ACHN (cell line): ENCODE measurements around the gene RLN1.
"Not testable (repeated sequence)": the region's sequence is repeated elsewhere in the genome, so short reads cannot be mapped to it uniquely, and the experiment has no call there.

Experiments used
- DNase-seq: peaks from one replicate; pipeline ENCODE4 v3.0.0-alpha.2; 2015
- in situ Hi-C: cut with HindIII; loops from 2 replicates; pipeline ENCODE4 v1.10.0; 2017; ENCODE audit warnings: low sequenced_read_pairs, low pct_ligation_motif_present, low pct_unique_long_range_greater_than_20kb

The RLN1 gene

GRCh38 chr9:5338992-5339981, at the start of gene RLN1:
RLN1 (minus strand) TSS chr9:5339876; CDS start chr9:5339746, 130 bp downstream.
- in situ Hi-C loops, result not testable (repeated sequence)

GRCh38 chr9:5389109-5389732, 49.5 kb upstream of the RLN1 start:
- in situ Hi-C loops, result no loop called here
- peak; percentile 69 for DNase-seq

More at GRCh38 chr9:5338992-5339981, at the start of gene RLN1:
- not testable (repeated sequence) for DNase-seq

DNA sequence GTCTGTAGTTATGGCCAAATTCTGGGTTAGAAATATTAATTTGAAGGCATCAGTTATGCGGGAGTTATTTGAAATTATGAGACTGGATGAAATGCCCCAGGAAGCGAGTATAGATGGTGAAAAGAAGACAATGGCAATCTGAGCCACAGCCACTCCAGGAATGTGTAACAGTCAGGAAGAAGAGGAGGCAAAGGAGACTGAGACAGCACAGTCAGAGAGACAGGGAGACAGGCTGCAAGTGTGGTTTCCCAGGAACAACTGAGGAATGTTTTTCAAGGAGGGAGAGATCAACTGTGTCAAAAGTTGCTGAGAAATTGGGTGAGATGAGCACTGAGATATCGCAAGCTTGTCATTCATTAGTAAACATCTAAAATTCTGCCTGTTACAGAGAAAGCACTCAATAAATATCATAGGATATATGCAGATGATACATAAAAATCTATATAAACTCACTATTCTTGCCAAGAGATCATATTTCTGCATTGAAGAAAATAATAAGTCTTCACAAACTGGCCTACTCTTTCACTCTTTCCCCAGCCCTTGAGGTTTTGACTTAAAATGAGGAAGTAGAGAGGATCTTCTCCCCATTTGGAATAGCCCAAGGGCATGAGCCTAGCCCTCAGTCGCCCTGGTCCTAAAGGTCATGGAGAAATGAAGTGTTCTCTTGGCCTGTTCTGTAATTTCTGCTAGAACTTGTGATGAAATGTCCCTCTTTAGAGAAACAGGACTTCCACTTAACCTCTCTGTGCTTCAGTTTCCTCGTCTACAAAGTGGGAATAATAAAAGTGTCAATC, 48.5 kb upstream of the RLN1 start:
- DNase-seq, result no peak
- in situ Hi-C loops, result no loop called here

GRCh38 chr9:5384436-5384835, 44.8 kb upstream of the RLN1 start:
- in situ Hi-C loops, result no loop called here
- DNase-seq, result no peak

DNA sequence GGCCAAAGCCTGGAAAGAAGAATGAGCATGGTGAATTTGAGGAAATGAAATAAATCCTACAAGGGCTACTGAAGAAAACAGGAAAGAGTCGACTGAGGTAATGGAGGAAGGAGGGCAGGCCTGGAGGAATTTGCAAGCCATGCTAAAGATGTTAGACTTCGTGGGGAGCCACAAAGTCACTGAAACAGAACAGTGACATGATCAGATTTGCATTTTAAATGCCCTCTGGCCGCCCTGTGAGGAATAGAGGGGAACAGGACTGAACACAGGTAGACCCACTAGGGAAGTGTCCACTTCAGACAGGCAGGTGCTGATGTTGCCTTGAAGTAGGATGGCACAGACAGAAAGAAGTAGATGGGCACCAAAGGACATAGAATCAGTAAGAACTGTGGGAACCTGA, 42.8 kb upstream of the RLN1 start:
- no peak for DNase-seq
- in situ Hi-C loops, result no loop called here

DNA sequence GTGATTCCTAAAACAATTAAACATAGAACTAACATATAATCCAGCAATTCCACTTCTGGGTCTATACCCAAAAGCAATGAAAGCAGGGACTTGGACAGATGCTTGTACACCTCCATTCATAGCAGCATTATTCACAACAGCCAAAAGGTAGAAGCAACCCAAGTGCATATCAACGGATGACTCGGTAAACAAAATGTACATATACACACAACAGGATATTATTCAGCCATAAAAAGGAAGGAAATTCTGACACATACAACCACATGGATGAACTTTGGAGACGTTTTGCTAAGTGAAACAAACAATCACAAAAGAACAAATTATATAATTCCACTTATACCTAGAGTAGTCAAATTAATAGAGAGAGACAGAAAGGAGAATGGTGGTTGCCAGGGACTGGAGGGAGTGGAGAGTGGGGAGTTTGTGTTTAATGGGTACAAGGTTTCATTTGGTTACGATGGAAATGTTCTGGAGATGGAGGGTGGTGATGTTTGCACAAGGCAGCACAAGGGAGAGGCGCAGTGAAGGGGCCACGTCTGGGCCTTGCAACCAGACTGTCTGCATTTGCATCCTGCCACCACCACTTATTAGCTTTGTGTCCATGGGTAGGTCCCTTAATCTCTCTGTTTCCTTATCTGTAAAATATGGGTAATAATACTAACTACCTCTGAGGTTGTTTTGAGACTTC, 36.3 kb upstream of the RLN1 start:
- DNase-seq, result no peak
- in situ Hi-C loops, result no loop called here

DNA sequence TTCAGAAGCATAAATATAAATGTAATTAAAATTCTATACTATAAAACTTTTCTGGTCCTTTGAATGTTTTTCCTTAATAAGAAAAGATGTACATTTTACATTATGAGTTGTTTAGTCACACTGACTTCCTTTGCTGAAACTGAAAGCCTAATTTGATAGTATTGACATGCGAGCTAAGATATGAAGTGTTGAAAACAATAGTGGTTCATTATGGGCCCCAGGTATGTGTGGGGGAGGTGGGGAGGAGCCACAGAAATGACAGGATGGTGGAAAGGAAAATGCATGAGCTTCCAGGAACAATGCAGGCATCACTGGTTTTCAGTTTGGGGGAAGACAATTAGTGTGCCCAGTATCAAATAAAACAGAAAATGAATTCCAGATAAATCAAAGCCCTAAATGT, 35.4 kb upstream of the RLN1 start:
- DNase-seq, result no peak
- in situ Hi-C loops, result no loop called here

GRCh38 chr9:5364294-5365024, 24.8 kb upstream of the RLN1 start:
- no peak for DNase-seq
- in situ Hi-C loops, result no loop called here

DNA sequence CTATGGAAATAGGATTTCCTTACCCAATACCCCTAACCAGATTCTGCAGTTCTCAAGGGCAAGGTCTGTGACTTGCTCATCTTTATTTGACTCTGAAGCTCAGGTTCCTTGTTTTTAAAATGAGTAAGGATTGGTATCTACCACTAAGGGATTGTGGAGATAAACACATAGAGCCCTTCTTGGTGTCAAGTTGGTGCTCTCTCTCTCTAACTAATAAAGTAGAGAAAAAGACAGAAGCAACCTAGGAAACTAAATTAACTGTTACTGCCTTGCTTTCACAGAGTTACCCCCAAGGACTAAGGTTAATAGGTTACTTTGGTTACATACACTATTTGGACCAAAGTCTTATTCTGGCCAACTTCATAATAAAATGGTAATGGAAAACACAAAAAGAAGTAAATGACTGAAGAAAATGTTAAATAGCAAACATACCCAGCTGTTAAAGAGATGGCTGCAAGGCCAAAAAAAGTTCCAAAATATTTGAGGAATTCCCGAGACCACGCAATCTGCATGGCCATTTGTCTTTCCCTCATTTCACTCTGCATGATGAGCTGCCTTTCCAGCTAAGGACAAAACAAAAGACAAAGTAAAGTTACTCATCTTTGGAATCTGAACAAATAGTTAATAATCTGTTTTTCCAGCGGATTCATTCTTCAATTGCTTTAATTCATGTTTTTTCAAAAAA, 21.8 kb upstream of the RLN1 start:
- in situ Hi-C loops, result no loop called here
- DNase-seq, result no peak

DNA sequence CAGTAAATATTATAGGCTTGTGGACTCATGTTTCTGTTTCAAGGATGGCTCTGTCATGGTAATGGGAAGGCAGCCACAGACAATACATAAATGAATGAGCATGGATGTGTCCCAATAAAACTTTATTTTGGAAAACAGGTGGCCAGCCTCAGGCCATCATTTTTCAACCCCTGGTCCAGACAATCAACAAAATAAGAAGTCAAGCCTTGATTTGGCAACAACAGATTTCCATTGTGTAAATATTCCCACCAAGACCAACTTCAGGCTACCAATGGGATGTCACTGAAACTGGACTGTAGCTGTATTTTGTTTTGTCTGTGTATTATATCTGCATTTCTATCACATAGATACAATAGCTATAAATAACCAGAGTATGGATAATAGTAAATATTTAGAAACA, 20.7 kb upstream of the RLN1 start:
- no peak for DNase-seq
- in situ Hi-C loops, result no loop called here

DNA sequence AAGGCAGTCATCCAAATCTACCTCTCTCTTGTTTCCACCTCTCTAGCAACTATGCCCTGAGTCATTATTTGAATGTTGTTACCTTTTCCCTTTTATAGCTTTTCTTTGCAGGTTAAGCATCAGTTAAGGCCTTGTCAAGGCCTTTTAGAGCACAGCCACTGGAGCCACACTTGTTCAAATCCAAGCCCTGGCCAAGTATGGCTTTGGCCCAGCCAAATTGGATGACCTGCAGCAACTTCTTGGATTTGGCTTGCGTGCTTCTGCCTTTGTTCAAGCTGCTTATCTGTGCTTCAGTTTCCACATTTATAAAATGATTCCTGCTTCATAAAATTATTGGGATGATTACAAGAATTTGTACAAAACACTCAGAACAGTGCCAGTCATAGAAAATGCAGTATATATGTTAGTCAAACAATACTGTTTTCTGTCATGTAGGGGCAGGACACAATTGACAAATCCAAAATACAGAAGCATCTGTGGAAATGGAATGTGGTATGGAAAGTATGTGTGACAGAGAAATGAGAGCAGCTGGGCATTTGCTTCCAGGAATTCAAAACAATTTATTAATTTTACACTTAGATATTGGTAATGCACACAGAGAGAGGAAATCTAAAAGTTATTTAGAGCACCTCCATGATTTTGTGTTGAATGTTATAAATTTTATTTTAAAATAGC, 17.9 kb upstream of the RLN1 start:
- no peak for DNase-seq
- in situ Hi-C loops, result no loop called here

- in situ Hi-C loops, result no loop called here
- DNase-seq, result no peak
Observed at GRCh38 chr9:5355817-5356216, 16.1 kb upstream of the RLN1 start.

DNA sequence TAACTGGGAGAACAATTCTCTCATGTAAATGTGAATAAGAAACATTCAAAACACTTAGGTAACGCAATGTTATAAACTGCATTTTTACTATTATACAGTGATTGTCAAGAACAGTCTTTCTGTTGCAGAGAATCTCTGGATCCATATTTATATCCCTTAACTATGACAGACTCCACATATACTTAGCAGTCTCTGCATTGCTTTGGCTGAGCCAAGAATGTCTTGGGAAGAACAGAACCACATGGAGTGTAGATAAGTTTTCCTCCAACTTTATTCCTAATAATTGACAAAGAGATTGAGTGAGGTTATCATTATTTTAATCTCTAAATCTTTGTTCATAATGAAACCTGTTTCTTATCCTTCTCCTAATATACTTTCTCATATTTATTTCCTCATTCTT, 15.6 kb upstream of the RLN1 start:
- in situ Hi-C loops, result no loop called here
- no peak for DNase-seq

- in situ Hi-C loops, result no loop called here
- DNase-seq, result no peak
Observed at GRCh38 chr9:5354184-5354583, 14.5 kb upstream of the RLN1 start.

DNA sequence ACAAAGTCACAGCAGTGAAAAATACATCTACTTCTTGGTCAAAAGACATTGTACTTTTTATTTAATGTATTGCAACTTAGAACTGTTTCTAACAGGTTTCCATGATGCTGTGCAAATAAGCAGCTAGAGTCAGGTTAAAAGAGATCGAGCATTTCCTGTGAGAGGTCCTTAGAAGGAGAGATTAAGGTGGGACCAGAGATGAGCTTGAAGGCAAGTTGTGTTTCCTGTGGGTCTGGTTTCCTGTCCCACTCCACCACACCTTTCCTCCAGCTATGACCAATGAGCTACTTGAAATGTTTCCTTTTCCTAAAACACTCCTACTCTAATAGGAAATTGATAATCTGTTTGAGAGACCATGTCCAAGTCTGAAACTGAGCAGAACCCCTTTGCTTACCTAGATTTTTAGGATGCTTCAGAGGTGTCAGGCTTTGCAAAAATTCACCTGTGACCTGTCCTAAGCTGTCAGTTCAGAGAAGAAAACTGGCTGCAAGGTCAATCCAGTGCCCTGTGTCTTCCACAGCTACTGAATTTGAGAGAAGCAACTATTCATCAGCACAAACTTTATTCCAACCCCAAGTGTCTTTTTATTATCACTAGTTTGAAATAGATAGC, 13.1 kb upstream of the RLN1 start:
- in situ Hi-C loops, result no loop called here
- no peak for DNase-seq

GRCh38 chr9:5336688-5337087, 3.0 kb downstream of the RLN1 start:
- in situ Hi-C loops, result no loop called here
- DNase-seq, result no peak

DNA sequence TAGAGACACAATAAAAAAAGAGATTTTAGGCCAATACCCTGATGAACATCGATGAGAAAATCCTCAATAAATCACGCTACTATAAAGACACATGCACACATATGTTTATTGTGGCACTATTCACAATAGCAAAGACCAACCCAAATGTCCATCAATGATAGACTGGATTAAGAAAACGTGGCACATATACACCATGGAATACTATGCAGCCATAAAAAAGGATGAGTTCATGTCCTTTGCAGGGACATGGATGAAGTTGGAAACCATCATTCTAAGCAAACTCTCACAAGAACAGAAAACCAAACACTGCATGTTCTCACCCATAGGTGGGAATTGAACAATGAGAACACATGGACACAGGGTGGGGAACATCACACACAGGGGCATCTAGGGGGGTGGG, 8.4 kb downstream of the RLN1 start:
- DNase-seq, in situ Hi-C loops: not testable (repeated sequence)
